Measurements from ENCODE around the gene NXT1.

The NXT1 gene

DNA sequence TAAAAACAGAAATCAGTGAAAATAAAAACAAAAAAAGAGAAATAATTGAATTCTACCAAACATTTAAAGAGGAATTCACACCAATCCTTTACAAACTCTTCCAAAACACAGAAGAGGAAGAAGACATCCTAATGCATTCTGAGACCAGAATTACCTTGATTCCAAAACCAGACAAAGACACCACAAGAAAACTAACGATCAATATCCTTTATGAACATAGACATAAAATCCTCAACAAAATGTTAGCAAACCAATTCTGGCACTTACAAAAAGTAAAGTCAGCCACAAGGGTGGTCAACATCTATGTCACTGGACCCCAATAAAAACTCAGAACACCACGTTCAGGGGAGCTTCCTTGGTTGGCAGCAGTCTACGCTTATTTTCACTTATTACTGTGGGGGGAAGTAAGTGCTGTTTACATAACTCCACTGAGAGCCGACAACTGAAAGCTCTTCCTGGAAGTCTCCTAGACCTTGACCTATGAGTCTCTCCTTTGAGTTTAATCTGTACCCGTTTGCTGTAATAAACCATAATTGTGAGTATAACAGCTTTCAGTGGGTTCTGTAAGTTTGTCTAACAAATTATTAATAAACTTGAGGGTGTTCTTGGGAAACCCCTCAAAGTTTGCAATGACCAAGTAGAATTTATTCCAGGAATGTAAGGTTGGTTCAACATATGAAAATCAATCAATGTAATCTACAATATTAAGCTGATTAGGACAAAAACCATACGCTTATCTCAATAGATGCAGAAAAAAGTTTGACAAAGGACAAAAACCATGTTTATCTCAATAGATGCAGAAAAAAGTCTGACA, 35.9 kb downstream of the NXT1 start:
- H3K4me3 ChIP-seq (ENCODE audit: low read depth, low read length): no peak overlapping the region

- H3K4me3 ChIP-seq (ENCODE audit: low read depth, low read length): no peak overlapping the region
These were observed 36.5 kb downstream of the NXT1 start for GRCh38 chr20:23387118-23387443.

DNA sequence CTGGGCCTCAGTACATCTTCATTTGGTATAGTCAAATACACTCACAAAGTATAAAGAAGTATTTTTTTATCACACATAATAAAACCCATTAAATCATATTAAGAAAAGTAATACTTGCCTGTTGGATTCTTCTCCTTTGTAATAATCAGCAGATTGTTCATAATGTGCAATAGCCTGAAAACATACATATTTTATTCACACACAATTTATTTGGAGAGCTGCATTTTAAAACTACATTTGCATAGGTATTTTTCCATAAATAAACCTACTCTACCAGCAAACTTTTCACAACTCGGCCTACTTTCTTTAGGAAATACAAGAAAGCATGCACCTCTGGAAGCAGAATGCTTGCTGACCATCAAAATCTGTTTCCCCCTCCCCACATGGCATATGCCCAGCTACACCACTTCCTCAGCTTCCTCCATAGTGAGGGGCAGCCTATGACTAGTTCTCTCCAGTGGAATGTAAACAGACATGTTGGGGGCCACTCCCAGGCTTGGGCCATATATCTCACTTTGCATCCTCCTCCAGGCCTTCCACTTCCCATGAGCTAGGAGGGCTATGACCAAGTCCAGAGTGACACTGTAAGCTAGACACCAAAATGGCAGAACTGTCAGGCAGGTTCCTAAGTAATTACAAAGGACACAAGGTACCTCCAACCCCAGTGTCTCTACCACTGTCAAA, 39.6 kb downstream of the NXT1 start:
- H3K4me3 ChIP-seq (ENCODE audit: low read depth, low read length): no peak overlapping the region

DNA sequence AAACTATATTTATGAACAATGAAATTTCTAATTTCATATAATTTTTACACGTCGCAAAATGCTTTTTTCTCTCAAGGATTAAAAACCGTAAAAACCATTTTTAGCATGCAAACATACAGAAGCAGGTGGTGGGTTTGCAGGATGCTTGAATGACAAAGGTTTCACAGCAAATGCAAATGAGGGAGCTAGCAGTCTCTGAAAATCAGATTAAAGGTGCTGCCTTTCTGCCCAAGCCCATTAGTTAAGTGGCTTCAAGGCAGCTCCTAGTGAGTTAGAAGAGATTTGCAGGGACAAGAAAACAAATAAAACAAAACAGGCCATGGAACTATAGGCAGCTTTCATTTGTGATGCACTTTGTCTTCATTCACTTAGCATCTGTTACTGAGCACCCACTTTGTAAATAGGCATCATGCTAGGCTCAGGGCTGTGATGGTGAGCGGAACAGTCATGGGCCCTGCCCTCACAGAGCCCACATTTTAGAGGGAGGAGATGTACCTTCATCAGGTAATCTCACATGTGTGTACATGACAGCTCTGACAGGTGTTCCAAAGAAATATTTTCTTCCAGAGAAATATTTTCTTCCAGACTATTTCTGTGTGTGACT, 41.2 kb downstream of the NXT1 start:
- H3K4me3 ChIP-seq (ENCODE audit: low read depth, low read length): no peak overlapping the region

GRCh38 chr20:23393996-23394775, 43.6 kb downstream of the NXT1 start:
- no peak overlapping the region for H3K4me3 ChIP-seq (ENCODE audit: low read depth, low read length)

DNA sequence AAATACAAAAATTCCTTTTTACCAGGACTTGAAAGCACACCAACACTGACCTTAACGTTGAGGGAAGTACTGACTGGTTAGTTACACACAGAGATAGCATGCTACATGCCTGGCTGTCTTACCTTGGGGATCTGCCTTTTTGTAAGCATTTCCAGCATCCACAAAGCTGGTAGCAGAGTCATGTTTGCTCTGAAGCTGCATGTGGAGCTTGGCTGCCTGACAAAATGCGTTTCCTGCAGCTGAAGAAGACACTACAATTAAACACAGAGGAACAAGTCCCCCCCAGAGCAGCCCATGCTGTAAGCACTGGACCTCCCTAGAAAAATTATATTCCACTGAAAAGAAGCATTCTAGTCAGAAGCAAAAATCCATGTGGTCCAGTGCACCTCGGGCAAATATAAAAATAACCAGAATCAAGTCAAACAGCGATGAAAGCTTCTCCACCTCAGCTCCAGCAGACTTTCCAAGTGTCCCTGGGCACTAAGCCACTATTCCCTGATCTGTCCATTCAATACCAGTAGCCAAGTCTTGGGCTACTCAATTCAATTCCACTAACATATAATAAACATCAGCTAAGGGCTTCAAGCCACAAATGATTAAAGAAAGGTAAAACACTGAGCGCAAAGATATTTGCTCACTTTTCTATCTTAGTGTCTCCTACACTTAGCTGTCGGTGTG, 46.5 kb downstream of the NXT1 start:
- no peak overlapping the region for H3K4me3 ChIP-seq (ENCODE audit: low read depth, low read length)

GRCh38 chr20:23397961-23398360, 47.4 kb downstream of the NXT1 start:
- no peak overlapping the region for H3K4me3 ChIP-seq (ENCODE audit: low read depth, low read length)

DNA sequence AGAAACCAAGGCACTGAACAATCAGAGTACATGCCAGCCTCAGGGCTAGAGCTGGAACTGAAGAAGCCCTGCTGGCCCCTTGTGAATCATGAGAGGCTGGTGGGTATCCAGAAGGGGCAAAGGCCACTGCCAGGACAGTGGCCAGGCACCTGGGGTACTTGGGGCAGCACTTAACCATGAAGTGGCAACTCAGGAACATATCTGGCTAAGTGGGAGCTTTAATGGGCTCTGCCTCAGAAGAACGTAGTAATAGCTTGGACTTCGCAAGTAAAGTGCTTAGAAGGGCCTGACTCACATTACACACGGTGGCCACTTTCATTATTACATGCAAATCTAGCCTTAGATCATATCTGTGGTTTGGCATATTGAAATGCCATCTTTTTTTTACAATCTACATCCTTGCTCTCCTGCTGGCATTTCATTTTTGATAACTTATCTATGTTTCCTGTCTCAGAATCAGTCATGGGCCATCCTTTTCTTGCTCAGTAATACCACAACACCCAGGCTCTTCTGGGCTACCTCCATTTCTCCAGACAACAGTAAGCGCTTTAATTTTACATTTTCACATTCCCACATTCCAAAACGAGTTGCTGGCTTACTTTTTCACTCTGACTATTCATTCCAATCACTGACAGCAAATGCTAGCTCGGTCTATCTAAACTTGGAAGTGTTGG, 49.1 kb downstream of the NXT1 start:
- H3K4me3 ChIP-seq (ENCODE audit: low read depth, low read length): no peak overlapping the region

DNA sequence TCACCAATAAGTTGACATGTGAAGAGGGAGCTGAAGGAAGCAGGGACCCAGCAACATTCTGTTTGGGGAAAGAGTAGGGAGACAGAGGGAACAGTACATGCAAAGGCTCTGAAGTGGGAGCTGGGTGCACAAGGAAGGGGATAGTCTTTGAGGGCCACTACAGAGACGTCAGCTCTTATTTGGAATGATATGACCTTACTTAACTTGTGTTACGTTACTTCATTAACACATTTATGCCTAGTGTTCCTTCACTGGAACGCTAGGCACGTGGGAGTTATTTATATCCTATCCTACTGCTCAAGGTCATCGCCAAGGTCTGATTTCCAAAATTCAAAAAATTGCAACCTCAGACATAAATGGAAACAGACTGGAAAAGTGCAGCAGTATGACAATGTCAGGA, 50.5 kb downstream of the NXT1 start:
- H3K4me3 ChIP-seq (ENCODE audit: low read depth, low read length): no peak overlapping the region

- H3K4me3 ChIP-seq (ENCODE audit: low read depth, low read length): no peak overlapping the region
These were observed 53.2 kb downstream of the NXT1 start for GRCh38 chr20:23403751-23404150.

GRCh38 chr20:23404196-23404595, 53.6 kb downstream of the NXT1 start:
- H3K4me3 ChIP-seq (ENCODE audit: low read depth, low read length): no peak overlapping the region

All from iPS-11a (cell line).